ENCODE results near the gene ZNF318.

GRCh38 chr6:43308990-43309477 lies 60.4 kb downstream of the ZNF318 start:
- no peak for TF ChIP-seq CTCF (IDR thresholded peaks at IDR 0.05 in 8 of 11, conservative IDR thresholded peaks at IDR 0.05 in 3 of 11)
- TF ChIP-seq POLR2A (IDR thresholded peaks at IDR 0.05), result no peak
- no peak for TF ChIP-seq POLR2AphosphoS5 (IDR thresholded peaks at IDR 0.05)

Data from spleen (tissue), 7 donors.